HG02885 (cell line): ENCODE data around the gene MAIP1.
A peak's percentile ranks its signal among the peaks of the same experiment; 100 is the strongest.

Experiments used
- ATAC-seq: cut with Tn5 transposase; IDR thresholded peaks from one replicate; pipeline ENCODE4 v1.9.1; 2021; ENCODE audit warnings: mild to moderate bottlenecking; ENCODE audit not compliant: unreplicated experiment, poor library complexity

Gene MAIP1

GRCh38 chr2:199985625-199986207 is 30.3 kb downstream of the MAIP1 start:
- ATAC-seq = peak; percentile 83

GRCh38 chr2:199987586-199987985 is 32.2 kb downstream of the MAIP1 start:
- ATAC-seq = no peak

DNA sequence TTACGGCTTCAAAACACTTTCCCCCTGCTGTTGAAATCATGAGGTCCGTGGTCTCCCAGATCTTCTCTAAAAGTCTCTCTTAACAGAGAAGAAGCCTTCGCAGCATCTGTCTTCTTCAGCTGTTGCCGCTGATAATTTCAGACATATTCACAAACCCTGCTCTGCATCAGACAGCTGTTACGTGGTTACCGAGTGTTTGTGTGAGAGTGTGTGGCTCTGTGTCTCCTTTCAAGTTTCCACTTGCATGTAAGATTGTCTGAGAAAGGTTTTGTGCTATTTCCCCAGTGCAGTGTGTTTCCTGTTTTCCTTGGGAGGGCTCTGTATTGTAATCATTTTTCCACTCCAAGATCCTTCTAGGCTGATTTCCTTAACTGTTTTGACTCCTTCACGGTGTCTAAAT is 32.8 kb downstream of the MAIP1 start:
- no peak for ATAC-seq

DNA sequence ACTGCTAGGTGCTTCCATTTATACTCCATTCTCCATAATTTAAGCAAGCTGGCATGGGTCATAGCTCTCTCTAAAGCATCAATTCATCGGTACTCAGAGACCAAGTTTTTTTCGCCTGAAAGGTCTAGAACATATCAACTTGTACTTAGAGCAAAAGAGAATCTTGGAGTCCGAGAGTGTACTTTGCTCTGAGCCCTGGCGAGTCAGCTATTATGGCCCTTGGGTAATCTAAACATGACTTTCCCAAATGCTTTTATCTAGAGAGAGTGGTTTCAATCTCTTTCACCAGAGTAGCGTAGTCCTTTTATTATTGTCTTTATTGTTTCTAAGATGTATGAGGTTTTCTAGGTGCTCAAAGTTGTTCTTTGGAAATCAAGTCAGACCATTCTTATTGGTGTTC is 34.4 kb downstream of the MAIP1 start:
- ATAC-seq = no peak

GRCh38 chr2:199991691-199992090 is 36.3 kb downstream of the MAIP1 start:
- ATAC-seq = no peak

GRCh38 chr2:199992296-199992695 is 36.9 kb downstream of the MAIP1 start:
- ATAC-seq = no peak

DNA sequence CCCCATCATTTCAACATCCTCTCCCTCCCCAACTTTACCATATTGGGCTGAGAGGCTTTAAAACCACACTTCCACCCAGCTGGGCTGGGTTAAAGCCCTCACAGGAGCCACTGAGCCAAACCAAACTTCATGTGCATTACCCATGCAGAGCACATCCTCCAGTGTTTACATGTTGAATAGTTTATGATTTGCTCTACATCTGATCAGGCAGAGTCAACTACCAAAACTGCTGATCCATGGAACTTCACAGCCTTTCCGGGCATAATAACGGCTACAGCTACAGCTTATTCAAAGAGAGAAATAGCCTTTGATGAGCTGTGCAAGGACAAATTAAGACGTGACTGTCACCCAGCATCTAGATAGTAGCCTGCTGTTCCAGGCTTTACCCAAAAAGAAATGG is 39.0 kb downstream of the MAIP1 start:
- no peak for ATAC-seq

DNA sequence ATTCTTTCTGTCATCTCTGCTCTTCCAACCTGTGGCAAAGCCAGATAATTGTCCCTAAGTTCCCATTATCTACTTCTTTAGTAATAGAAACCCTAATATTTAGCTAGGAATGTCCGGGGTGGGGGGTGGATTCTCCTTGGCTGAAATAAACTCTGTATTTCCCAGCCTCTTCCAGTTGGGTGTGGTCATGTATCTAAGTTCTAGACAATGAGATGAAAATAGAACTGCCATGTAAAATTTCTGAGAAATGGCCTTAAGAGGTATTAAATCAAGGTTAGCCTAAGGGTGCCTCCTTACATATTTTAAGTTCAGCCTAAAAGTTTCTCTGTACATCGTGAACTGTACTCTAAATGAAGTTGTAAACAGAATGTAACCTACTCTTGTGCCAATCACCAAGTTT is 39.5 kb downstream of the MAIP1 start:
- no peak for ATAC-seq

DNA sequence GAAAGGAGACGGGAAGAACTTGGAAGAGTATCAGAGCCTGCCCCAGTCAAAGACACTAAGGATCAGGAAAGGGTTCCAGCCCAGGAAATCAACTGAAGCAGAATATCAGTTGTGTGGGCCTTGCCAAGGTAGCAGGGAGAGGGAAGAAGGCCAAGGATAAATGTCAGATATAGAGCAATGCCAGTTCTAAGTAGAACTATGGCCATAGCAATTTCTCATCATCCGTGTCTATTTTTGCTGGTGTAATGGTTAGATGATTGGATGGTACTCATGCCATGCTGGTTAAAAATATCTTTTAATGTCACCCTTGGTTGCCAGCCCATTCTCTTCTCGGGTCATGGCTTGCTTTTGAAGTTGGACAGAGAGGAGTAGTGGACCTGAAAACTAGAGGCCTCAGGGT is 41.9 kb downstream of the MAIP1 start:
- ATAC-seq = no peak

GRCh38 chr2:199999166-199999565 is 43.8 kb downstream of the MAIP1 start:
- no peak for ATAC-seq

GRCh38 chr2:200000444-200001163 is 45.2 kb downstream of the MAIP1 start:
- no peak for ATAC-seq

GRCh38 chr2:200003444-200003843 is 48.1 kb downstream of the MAIP1 start:
- no peak for ATAC-seq

DNA sequence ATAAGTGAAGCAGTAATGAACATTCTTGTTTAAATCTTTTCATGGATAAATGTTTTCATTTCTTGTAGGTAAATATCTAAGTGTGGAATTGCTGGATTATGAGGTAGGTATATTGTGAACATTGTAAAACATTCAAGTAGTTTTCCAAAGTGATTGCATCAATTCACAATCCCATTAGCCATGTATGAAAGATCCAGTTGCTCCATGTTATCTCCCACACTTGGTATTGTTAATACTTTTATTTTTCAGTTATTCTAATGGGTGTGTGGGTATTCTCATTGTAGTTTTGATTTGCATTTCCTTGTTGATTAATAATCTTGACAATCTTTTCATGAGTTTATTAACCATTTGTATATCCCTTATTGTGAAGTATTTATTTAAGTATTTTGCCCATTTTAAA is 50.3 kb downstream of the MAIP1 start:
- no peak for ATAC-seq

GRCh38 chr2:200007306-200007705 is 51.9 kb downstream of the MAIP1 start:
- no peak for ATAC-seq

DNA sequence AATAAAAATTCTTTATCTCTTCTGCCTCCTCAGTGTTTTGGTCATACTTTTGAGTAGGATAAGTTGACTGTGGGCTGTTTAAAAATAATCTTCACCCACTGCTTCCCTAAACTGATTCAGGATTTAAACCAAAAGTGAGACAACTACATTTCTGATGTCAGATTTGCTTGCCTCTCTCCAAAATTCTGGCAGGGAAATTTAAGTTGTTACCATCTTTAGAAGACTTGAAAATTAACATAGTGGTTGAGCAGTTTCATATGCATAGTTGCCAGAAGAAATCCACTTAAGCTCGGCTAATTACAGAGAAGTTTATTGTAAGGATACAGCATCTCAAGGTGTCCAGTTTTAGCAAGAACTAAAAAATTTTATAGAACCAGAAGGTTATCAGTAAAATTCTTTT is 57.0 kb downstream of the MAIP1 start:
- ATAC-seq = no peak
